Islet of Langerhans (tissue), 1 donor: ENCODE measurements around the gene ZBED4.

ENCODE experiments used
- FAIRE-seq: peaks from one replicate; lab custom pipeline; 2011; peaks lifted over from hg19 to GRCh38; lab: Jason Lieb, UNC

Gene ZBED4

DNA sequence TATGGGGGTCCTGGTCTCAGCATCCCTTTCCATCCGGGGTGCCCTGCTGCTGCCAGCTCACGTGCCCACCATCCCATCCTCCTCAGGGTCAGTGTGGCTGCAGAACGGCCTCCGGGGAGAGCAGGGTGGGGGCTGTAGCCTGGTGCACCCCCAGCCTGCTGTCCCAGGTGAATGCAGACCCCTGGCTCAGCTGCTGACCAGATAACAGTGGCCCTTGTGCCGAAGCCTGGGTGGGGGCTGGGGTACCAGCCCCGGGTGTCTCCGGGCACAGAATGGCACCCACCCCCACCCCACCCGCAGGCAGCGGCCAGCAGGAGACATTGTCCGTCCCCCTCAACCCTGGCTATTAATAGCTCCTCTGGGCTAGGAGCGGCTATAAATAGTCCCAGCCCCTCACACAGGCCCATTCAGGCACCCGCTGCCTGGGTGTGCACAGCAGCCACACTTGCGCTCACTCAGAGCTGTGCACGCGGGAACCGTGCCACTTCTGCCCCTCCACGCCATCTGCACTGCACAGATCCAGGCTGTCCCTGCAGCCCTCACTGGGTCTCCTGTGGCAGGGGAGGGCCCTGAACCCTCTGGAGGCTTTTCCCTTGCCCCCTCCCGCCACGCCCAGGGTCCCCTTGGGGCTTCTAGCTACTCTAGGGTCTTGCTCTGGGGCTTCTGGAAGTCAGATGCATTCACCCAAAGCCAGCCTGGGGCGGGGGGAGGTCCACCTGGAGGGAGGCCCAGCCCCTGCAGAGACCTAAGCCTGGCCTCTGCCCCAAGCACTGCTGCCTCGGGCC lies 83.5 kb downstream of the ZBED4 start:
- FAIRE-seq = no peak

DNA sequence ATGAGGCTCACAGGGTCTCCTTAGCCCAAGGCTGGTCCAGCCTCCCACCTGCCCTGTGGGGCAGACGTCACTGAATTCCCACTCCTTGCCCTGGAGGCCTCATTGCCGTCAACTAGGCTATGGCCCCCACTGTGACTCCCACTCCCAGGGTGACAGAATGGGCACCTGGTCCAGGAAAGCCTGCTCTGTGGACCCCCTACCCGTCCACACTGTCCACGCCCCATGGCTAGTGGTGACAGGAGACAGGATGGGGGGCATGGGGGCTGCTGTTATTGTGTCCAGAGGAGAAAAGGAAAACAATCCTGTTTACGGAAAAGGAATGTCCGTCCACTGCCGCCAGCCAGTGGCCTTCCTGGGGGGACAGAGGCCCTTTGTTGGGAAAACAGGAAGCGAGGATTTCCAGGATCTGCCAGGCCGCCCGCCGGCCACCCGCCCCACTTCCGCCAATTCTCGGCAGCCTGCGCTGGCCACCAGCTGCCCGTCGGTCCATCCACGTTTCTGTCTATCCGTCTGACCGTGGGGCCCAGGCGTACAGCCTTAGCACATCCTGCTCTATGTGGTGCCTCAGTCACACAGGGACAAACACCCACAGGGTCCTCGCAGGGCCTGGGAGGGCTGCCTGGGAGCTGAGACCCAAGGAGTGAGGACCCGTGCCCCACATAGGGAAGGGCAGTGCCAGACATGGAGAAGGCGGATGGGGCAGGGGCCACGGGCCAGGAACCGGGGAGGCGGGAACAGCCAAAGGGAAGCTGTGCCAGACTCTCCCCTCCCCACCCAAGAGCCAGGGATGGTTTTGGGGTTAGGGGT lies 84.3 kb downstream of the ZBED4 start:
- FAIRE-seq = no peak

- no peak for FAIRE-seq
Observed at GRCh38 chr22:49938565-49939136, 85.0 kb downstream of the ZBED4 start.
